HL-60 (cell line): ENCODE data around the gene CHD2.

ENCODE experiments used
- DNase-seq, 2 experiments: peaks; one replicate each; pipeline ENCODE4 v3.0.0-alpha.2; 2010 to 2020; ENCODE audit warnings: low read depth in 1 of 2, low spot score in 1 of 2
- H3K27ac ChIP-seq: fragments of 250-450 bp; sonication (Bioruptor Pico); replicated peaks from 2 replicates; pipeline ENCODE4 v1.5.1; 2020; ENCODE audit warnings: mild to moderate bottlenecking, moderate library complexity
- H3K27me3 ChIP-seq: fragments of 250-450 bp; sonication (Bioruptor Pico); 2 replicates; pipeline ENCODE4 v1.5.1; 2021; ENCODE audit warnings: mild to moderate bottlenecking, moderate library complexity; ENCODE audit not compliant: insufficient read depth, poor library complexity, severe bottlenecking
- H3K4me3 ChIP-seq: replicated peaks from 2 replicates; pipeline ENCODE4 v1.5.1; 2011; ENCODE audit warnings: mild to moderate bottlenecking, control low read depth, low read length; ENCODE audit not compliant: insufficient read depth
- CTCF ChIP-seq: IDR thresholded peaks from one replicate; pipeline ENCODE4 v1.5.1; 2011; ENCODE audit warnings: low read length, control low read depth, inconsistent platforms; ENCODE audit not compliant: insufficient read depth
- GABPA ChIP-seq: IDR thresholded peaks from 2 replicates; pipeline ENCODE4 v1.6.1; 2012; ENCODE audit warnings: low read depth
- POLR2AphosphoS5 ChIP-seq: IDR thresholded peaks from 2 replicates; pipeline ENCODE4 v1.6.1; 2012; ENCODE audit warnings: low read depth
- REST ChIP-seq: IDR thresholded peaks from 2 replicates; pipeline ENCODE4 v1.6.1; 2012; ENCODE audit warnings: low read depth; ENCODE audit not compliant: insufficient replicate concordance
- SPI1 ChIP-seq: IDR thresholded peaks from 2 replicates; pipeline ENCODE4 v1.6.1; 2012; ENCODE audit warnings: low read depth, mild to moderate bottlenecking, borderline replicate concordance

CHD2 gene

GRCh38 chr15:92944946-92945521, 44.9 kb downstream of the CHD2 start:
- no peak for DNase-seq
- Histone ChIP-seq H3K27ac (no peak overlapping the region), H3K27me3 (no peaks in the 10 kb centered on the region), H3K4me3 (no peak overlapping the region)
- TF ChIP-seq GABPA (no peak), CTCF (no peak), POLR2AphosphoS5 (no peak), SPI1 (no peak), REST (no peak)

GRCh38 chr15:92947071-92947730, 47.1 kb downstream of the CHD2 start:
- no peak for TF ChIP-seq SPI1
- no peak for TF ChIP-seq CTCF
- no peak for TF ChIP-seq GABPA
- TF ChIP-seq REST, result no peak
- no peak for TF ChIP-seq POLR2AphosphoS5
- Histone ChIP-seq H3K4me3 (no peak overlapping the region), H3K27ac (no peak overlapping the region)

GRCh38 chr15:92949604-92950249, 49.6 kb downstream of the CHD2 start:
- Histone ChIP-seq H3K27me3 (no peaks in the 10 kb centered on the region), H3K4me3 (no peak overlapping the region), H3K27ac (no peak overlapping the region)
- no peak for TF ChIP-seq REST
- no peak for TF ChIP-seq SPI1
- TF ChIP-seq CTCF, result no peak
- no peak for TF ChIP-seq POLR2AphosphoS5
- DNase-seq, result no peak

More at GRCh38 chr15:92947071-92947730, 47.1 kb downstream of the CHD2 start:
- H3K27me3 ChIP-seq, result no peaks in the 10 kb centered on the region
- peak in 1 of 2 experiments; percentile 18 for DNase-seq
